HG02588 (cell line): ENCODE measurements around the gene KLHL6.

Experiments used
- ATAC-seq: cut with Tn5 transposase; IDR thresholded peaks from one replicate; pipeline ENCODE4 v1.9.1; 2021; ENCODE audit warnings: mild to moderate bottlenecking, moderate library complexity; ENCODE audit not compliant: unreplicated experiment

The KLHL6 gene, protein sequence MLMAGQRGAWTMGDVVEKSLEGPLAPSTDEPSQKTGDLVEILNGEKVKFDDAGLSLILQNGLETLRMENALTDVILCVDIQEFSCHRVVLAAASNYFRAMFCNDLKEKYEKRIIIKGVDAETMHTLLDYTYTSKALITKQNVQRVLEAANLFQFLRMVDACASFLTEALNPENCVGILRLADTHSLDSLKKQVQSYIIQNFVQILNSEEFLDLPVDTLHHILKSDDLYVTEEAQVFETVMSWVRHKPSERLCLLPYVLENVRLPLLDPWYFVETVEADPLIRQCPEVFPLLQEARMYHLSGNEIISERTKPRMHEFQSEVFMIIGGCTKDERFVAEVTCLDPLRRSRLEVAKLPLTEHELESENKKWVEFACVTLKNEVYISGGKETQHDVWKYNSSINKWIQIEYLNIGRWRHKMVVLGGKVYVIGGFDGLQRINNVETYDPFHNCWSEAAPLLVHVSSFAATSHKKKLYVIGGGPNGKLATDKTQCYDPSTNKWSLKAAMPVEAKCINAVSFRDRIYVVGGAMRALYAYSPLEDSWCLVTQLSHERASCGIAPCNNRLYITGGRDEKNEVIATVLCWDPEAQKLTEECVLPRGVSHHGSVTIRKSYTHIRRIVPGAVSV

DNA sequence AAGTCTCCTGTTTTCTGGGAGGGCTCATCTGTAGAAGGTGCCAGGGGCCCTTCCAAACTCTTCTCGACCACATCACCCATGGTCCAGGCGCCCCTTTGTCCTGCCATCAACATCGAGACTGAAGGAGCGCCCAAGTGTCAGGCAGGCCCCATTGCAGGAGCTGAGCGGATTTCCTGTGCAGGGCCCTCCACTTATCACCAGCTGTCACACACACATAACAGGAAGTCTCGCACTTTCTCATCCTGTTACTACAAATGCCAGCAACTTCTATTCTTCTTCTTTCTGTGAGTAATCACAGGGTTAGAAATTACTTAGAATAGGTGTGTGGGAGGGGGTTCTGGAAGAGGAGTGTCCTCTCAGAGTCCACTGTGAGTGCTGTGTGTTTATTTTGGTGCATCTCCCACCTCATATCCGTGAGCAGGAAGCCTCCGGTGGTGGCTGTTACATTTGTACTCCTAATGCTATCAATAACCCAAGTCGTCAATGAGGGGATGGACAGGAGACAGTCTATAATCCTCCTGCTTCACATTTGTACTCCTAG is at the start of gene KLHL6:
KLHL6 (minus strand) TSS at position 166 of the 541 bp plus-strand sequence; CDS start at position 113, 53 bp downstream.
- peak; percentile 82 for ATAC-seq

DNA sequence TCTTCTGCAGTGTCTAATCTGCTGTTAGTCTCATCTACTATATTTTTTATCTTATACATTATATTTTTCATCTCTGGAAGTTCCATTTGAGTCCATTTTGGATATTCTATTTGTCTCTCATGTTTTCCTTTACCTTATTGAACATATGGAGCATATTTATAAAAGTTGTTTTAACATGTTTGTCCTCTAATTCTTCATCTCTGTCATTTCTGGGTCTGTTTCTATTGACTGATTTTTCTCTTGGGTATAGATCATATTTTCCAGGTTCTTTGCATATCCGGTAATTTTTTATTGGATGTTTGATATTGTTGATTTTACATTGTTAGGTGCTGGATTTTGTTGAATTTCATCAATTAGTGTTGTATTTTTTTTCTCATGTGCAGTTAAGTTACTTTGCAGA is 42.5 kb upstream of the KLHL6 start:
- ATAC-seq, result no peak

DNA sequence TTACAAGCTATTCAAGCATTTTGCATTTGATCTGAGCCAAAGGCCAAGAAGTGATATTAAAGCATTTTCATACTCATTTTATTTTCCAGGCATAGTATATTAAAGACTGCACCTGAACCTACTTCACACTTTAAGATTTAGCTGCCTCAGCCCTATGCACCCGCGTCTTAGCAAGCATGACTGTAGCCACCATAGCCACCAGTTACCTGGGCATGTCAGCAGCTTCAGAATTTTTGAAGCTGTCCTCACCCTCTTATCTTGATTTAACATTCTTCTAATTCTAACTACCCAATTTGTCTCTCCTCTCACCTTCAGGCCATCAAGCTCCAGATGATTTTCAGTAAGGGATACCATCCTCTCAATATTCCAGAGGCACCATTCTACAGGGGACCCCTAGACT is 39.1 kb upstream of the KLHL6 start:
- ATAC-seq, result no peak

DNA sequence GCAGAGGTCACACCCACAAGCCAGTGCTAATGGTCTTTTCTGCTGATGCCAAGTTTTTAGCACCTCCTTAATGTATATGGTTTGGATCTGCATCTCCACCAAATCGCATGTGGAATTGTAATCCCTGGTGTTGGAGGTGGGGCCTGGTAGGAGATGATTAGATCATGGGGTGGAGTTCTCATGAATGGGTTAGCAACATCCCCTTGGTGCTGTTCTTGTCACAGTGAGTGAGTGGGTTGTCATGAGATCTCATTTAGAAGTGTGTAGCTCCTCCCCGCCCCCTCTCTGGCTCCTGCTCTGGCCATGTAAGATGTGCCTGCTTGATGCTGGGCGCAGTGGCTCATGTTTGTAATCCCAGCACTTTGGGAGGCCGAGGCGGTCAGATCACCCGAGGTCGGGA is 37.3 kb upstream of the KLHL6 start:
- ATAC-seq, result no peak

DNA sequence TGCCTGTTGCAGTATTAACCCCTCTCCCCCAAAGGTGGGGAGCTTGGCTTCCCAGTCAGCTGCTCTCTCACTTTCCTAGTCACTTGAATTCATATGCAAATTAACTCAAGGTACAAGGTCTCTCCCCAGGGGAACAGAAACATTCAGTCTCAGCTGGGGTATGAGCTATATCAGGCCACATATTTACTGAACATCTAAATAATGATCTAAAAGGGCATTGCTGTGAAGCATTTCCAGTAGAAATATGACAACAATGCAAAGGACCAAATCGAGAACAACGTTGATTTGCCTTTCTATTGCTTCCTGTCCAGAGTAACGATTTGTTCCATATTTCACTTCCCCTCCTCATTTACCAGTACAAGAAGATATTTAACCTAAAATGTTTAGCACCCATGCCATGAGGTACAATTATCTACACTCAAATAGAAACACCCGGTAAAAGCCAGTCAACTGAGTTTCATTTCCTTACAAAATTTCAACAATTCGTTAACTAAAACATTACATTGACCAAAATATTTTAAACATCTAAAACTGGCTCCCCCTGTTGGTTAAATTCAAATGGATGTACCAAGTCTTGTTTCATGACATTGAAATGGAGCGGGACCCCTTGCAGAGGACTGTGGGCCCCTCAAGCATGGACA is 36.5 kb upstream of the KLHL6 start:
- ATAC-seq, result peak; percentile 90

DNA sequence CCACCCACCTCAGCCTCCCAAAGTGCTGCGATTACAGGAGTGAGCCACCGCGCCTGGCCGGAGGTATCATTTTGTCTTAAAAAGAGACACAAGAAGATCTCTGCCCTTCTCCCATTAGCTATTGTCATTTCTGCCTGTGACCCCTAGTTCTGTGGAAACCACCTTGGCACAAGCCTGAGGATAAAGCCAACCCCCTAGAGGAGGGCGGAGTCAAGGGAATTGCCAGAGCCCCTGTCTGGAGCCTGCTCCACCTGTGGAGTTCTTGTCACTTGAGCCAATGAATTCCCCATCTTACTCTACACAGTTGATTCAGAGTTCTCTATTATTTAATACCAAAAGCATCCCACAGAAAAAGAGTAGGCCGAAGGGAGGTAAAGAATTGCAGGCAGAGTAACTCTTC is 34.9 kb upstream of the KLHL6 start:
- ATAC-seq, result no peak

DNA sequence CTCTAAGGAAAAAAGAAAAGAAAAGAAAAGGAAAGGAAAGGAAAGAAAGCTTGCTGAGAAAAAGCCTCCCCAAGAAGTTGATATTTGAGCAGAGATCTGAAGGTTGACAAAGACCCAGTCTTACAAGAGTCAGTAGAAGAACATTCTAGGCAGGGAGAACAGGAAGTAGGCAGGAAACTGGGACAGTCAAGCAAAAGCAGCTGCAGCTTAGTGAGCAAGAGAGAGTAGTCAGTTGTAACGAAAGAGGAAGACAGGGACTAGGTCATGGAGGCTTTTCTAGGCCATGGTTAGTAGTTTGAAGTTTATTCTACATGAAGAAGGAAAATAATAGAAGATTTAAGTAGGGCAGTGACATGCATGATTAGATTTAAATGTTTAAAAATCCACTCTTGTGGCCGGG is 31.8 kb upstream of the KLHL6 start:
- no peak for ATAC-seq

DNA sequence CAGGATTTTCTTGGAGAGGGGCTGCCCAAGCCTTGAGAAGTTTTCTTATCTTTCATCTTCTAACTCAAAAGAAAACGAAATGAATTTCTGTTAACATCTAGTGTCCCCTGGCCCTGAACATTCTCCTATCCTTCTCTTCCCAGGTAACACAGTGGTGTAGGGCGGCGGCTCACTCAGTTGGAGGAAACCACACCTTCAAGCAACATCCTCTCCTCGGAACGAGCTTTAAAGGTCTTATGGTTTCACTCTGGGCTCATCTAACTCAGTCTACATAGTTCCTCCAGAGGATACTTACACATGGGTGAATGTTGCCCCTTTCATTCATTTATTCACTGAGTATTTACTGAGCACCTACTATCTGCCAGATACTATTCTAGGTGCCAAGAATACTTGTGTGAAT is 31.0 kb upstream of the KLHL6 start:
- no peak for ATAC-seq

DNA sequence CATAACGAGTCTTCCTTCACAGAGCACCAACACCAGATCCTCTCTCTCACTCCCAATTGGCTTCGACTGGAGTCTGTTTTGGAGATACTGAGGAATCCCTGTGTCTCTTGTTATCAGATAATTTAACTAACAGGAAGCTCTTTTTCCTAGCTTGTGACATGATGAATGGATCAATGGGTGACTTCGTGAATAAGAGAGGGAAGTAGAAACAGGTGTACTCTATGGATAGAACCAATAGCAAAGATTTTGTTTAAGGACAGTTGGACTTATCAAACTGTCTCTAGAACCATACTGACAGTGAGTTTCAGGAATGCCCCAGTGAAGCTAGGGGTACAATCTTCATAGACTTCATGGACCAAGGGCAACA is 29.4 kb upstream of the KLHL6 start:
- no peak for ATAC-seq

DNA sequence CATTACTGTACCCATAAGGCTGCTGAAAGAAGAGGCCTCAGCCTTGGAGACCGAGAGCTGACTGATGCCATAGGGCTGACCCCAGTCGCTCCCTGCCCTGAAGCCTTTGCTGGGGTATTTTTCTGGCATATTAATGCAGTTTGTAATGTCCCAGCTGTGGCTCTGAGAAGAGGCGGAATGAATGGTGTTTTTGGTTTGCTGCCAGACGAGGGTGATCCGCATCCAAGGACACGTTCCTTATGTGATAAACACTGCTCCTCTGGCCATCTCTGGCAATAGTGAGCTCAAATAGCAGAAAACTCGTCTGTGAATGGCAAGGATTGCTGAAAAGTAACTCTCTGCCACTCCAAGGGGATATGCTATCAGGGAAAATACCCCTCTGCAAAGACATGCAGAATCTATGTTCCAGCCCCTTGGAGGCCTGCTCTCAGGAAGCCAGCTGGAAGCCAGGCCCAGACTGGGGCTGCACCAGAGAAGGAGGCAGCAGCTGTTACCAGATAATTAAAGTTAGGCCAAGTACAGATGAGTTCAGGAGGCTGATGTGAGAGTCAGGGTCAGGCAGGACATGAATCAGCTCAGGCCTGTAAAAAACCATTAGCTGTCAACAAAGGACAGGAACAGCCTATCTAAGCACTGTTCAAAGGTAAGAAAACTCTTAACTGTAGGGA is 28.9 kb upstream of the KLHL6 start:
- no peak for ATAC-seq

DNA sequence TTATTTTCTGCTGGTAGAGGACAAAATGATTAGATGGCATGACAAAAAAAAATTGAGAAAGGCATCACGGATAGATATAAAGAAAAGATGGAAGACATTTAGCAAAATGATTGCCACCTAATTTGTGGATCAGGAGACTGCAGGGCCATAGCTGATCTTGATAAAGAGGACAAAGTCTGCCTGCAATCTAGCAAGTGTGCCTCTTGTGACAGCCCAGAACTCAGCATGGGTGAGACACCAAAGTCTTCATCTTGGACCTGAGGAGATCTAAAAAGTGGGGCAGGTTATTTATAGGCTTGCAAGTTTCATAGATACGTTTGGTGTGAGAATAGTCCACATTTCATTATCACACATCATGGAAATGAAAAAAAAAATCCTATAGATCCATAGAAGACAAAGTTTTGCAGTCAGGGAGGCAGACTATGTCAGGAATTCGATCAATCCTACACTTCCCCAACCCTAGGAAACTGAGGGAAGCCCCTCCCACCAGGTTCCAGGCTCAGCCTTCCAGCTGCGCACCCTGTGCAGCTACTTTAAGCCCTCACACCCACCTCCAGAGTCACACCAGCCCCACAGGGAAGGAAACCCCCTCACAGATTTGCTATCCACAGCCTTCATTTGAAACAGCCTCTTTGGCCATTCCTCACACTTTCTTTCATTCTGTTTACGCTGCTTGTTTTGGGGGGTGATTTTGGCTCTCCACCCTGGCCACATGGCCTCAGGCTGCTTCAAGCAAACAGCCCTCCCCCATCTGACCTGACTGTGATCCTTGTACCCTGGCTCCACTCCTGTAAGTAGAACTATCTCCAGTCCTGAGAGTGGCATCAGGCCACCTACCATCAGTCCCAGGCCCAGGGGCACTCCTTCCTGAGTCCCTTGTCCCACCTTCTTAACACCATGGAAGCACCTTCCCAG is 28.1 kb upstream of the KLHL6 start:
- ATAC-seq, result no peak

DNA sequence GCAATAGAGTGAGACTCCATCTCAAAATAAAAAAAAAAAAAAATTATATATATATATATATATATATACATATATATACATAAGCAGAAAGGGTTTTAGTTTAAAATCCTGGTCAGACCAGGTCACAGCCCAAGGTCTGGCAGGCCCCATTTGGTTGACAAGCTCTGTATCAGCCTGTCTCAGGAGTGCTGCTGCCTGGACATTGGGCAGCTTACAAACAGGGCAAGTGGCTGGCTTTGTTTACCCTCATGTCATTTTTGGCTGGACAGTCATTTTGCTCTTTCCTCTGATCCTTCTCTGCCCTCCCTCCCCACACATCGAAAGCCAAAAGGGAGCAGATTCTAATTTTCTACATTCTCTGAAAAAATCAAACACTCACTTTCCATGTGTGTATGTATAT is 26.7 kb upstream of the KLHL6 start:
- no peak for ATAC-seq

DNA sequence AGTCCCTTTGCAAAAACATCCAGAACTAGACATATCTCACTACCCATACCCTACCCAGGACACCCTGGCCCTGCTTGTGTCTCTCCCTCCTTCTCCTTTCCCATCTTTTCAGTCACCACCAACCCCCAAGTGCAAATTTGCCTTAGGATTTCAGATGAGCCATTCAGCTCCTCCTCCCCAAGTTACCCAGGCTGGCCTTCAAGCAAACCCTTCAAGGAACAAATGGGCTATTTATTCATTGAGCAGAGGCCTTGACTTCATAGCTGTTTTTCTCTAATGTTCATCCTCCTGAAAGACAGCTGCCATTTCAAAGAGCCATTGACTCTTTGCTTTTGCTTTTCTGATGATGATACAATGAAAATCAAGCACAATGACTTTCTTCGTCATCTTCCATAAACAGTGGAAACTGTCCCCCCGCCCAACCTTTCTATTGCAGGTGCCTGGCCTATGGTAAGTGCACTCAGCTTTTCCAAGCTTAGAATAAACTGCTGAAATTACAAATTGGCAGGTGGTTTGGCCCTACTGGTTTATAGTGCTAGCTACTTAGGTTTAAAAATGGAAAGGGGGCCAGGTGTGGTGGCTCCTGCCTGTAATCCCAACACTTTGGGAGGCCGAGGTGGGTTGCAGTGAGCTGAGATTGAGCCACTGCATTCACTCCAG is 26.1 kb upstream of the KLHL6 start:
- ATAC-seq, result no peak

DNA sequence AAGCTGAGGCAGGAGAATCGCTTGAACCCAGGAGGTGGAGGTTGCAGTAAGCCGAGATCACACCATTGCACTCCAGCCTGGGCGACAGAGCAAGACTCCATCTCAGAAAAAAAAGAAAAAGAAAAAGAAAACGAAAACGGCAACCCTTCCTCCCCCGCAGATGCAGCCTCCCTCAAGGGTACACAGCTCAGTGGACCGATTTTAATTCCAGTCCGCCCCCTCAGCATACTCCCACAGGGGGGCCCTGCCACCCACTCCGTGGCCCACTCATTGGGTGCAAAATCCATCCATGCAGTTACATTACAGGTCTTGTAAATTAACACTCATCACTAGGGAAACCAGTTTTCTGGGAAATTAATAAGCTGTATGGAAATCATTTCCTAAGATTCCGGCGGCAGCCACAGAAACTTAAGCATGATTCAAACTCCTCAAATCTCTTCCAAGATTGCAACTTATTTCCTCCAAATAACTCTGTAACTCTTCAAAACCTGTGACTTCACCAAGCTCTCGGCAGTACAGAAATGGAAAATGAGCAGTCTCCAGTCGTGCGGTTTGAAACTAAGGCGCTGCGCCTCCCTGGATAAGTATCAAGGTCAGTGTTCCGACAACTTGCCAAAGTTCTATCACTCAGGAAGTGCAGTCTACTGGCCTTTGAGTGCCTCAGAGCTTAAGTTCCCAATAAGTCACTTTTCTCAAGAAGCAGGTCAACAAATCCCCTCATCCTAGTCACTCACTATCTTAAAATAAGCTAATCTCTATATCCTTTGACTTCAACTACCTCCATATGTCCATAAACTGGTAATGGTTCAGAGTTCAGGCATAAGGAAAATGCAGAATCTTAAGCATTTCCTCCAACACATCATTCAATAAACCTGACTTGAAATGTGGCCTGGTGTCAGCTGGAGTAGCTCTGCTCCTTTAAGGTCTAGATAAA is 24.7 kb upstream of the KLHL6 start:
- no peak for ATAC-seq

DNA sequence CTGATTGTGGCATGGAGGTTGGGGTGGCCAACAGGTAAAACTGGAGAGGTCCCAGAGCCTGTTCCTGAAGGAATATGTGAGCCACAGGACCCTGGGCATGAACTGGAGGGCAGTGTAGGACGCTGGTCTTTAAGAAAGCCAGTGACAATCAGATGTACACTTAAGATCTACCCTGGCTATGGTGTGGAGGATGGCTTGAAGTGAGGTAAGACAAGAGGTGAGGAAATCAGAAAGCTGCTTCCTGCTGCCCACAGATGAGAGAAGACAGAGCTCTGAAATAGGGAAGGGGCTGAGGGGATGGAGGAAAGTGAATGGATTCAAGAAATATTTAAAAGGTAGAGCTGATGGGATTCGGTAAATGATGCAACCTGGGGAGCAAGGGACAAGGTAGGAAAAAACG is 22.7 kb upstream of the KLHL6 start:
- no peak for ATAC-seq

DNA sequence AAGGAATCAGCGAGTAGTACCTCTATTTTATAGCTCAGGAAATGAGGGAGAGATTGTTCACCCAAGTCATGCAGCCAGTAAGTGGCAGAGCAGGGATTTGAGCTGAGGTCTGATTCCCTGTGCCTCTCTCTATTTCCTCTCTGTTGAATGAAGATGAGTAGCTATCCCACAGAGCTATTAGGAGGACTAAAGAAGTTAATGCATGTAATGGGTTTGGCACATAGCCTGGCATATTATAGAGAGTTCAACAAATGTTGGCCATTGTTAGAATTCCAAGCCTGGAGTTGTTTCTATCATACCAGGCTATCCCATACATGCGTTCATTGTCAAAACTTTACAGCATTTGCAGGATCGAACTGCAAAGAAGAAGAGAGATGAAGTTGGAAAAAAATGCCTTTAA is 21.8 kb upstream of the KLHL6 start:
- ATAC-seq, result no peak

DNA sequence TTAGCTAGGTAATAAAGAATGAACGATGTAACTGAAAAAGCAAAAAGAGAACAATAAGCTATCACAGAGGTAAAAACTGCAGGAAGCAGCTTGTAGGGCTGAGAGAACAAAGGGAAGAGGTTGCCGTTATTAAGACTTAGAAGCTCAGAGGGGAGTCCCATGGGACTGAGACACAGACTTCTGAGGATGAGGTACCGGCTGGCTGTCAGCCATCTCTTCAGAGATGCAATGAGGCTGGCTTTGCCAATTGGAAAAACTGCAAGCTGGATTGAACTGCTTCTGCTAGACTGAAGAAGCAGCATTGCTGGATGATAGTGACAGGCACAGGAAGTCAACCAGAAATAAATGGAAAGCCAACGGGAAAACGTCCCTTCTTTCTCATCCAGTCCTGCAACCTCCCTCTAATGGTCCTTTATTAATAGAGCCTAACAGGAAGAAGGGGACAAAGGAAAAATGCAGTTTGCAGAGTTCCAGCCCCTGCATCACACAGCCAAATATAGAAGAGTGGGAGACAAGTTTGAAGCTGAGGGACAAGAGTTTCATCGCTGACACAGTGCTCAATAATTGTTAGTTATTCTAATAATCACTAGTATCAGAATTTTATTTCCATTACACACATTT is 21.1 kb upstream of the KLHL6 start:
- no peak for ATAC-seq

DNA sequence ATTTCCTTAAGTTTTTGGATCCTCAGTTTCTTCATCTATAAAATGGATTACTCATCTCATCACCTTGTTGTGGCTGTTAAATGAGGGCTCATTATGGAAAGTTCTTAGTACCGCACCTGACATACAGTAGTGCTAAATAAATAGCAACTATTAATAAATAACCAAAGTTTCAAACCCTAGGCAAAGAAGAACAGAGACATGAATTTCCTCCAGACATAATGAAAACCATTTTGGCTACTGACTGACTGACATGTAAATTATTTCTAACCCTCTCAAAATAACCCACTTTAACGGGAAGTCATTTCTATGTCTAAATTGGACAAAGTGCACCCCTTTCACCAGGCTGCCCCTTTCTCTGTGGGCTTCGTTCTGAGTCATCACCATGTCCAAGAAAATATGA is 17.4 kb upstream of the KLHL6 start:
- peak; percentile 53 for ATAC-seq
